ENCODE measurements around the gene TRERF1.
A peak's percentile ranks its signal among the peaks of the same experiment; 100 is the strongest.
"Not testable (repeated sequence)": the region's sequence is repeated elsewhere in the genome, so short reads cannot be mapped to it uniquely, and the experiment has no call there.

Gene TRERF1

GRCh38 chr6:42449917-42450476 lies 1.7 kb downstream of the TRERF1 start:
- peak; percentile 35 for DNase-seq (ENCODE audit: low read depth, low spot score)

DNA sequence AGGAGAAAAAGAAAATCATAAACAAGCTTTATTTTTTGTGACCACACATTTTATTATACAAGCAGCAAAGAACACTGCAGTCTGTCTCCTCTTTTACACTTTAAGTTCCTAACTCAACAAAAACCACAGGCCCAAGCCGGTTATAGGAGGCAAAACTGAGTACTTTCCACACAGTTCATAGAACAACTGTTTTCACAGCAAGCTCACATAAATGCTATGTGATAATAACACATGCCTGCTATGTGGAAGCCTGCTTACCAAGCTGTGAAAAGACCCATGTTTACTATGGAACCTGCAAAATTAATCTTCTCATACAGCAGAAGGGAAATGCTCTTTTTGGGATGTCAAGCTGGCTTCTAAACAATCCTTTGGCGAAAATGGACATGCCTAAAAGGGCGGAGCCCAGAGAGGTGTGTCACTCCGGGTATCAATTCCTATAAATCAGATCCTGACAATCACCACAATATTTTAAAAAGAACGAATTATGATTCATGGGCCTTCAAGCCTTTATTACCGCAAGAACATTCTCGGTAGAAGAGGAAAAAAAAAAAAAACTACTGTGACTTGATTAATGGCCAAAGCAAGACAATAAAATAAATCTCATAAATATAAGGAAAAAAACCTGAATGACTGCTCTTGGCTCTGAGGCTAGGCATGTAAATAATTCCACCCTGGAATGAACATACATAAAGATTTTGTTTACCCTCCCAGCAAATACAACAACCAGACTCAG lies 2.6 kb downstream of the TRERF1 start:
- DNase-seq (ENCODE audit: low read depth, low spot score) = no peak

GRCh38 chr6:42448391-42448790 lies 3.3 kb downstream of the TRERF1 start:
- no peak for DNase-seq (ENCODE audit: low read depth, low spot score)

DNA sequence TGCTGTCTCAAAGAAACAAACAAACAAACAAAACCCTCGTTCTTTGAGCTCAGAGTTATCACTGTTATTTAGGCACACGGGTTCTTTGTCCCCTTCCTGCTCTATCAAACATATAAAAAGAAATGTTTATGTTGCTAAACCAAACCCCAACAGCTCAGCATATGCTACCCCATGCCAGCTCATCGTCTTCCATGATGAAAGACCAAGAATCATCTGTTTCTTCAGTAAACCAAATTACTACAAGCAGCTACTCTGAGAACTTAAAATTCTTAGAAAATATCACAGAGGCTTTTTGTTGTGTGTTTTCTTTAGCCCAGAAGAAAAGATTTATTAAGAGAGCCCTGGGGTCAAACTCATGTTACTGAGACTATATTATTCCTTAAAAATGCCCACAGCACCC lies 4.7 kb downstream of the TRERF1 start:
- no peak for DNase-seq (ENCODE audit: low read depth, low spot score)

GRCh38 chr6:42446370-42446769 lies 5.4 kb downstream of the TRERF1 start:
- no peak for DNase-seq (ENCODE audit: low read depth, low spot score)

- DNase-seq (ENCODE audit: low read depth, low spot score) = not testable (repeated sequence)
Observed at GRCh38 chr6:42445955-42446354, 5.8 kb downstream of the TRERF1 start.

DNA sequence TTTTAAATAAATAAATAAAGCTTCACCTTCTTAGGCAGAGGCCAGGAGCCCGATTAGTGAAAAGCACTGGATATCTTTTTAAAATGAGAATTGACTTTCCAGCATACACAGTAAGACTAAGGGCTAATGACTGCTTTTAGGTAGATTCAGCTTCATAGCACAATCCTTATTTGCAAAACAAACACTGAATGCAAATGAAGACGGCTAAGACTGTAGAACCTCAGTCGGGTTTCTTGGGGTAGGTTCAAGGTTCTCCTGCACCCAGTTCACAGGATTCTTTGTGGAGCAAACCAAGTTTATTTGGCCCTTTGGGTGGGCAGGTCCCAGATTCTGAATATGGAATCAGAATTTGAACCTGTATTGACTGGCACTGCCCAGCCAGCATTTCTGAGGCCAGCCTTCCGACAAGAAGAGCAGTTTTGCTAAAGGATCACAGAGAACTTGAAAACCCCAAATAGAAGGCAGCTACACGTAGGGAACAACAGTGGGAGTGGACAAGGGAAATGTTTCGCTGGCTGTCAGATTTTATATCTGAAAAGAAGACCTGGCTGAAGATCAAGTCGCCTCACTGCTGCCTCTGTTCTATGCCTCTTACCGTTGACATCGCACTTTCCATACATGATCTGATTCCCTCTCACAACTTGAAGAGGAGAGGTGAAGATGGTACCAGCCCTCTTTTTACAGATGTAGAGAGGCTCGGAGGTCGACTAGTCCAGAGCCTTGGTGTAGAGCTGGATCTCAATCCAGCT lies 8.2 kb downstream of the TRERF1 start:
- DNase-seq (ENCODE audit: low read depth, low spot score) = no peak

DNA sequence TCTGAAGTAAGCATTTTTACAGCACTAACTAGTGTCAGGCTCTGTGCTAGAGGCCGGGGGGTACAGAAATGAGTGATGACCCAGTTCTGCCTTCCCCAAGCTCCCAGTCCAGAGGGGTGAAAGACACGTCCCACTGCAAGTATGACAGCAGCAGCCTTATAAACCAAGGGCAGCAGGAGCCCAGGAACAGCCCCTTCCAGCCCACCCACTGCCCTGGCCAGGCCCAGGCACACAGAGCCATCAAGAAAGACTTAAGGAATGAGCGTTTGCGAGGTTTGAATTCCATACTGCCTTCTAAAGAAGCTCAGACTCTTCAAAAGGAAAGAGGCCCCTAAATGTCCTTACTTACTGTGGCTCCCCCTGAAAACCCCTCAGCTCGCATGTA lies 10.0 kb downstream of the TRERF1 start:
- peak; percentile 33 for DNase-seq (ENCODE audit: low read depth, low spot score)

DNA sequence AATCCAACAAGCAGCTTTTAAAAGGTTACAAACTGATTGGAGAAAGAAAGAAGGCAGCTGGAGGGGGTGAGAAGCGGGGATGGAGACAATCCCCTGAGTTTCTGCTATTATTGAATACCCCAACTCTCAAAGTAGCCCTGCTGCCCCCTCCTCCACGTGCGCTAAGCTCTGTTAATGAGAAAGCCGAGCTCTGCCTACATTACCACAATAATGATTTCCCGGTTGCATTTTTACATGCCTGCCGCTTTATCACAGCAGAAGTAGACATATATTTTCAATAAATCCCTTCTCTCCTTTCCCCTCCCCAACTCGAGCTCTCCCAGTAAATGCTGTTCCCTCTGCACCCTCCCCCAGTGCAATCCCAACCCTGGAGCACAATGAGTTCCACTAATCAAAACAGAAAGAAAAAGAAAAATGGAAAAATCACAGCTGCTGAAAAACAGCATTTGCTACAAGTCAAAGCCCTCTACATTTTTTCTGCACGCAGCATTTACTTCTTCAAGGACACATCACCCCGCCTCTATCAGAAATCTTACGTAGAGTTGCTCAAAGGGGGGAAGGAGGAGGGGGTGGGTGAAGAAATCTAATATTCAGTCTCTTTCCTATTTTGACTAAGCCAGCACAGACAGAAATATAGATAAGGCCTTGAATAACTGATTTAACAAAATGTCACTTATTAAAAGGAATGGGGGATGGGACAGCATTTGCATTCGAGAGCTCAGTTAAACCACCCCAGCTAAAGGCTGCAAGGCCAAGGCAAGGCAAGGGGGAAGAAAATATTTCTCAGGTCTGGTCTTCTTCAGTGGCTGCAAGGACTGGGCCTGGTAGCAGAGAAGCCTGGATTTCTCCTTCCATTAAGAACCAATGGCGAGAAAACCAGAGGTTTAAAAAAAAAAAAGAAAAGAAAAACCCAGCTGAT lies 10.7 kb downstream of the TRERF1 start:
- peak; percentile 33 for DNase-seq (ENCODE audit: low read depth, low spot score)

- DNase-seq (ENCODE audit: low read depth, low spot score) = no peak
Observed at GRCh38 chr6:42440027-42440426, 11.7 kb downstream of the TRERF1 start.

GRCh38 chr6:42436825-42437224 lies 14.9 kb downstream of the TRERF1 start:
- DNase-seq (ENCODE audit: low read depth, low spot score) = no peak

- no peak for DNase-seq (ENCODE audit: low read depth, low spot score)
Observed at GRCh38 chr6:42434237-42434636, 17.5 kb downstream of the TRERF1 start.

DNA sequence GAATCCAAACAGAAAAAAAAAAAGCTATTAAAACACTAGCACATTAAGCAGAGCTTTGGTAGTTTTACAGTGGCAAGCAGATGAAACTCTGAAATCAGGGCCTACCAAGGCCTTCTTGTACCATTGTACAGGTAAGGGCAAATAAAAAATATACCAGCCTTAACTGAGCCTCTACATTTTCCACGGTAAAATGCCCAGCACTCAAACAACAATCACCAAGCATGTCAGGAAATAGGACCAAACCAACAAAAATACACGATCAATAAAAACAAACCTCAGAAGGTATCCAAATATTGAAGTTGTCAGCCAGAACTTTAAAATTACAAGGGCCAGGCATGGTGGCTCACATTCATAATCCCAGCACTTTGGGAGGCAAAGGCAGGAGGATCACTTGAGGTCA lies 18.3 kb downstream of the TRERF1 start:
- DNase-seq (ENCODE audit: low read depth, low spot score) = no peak

DNA sequence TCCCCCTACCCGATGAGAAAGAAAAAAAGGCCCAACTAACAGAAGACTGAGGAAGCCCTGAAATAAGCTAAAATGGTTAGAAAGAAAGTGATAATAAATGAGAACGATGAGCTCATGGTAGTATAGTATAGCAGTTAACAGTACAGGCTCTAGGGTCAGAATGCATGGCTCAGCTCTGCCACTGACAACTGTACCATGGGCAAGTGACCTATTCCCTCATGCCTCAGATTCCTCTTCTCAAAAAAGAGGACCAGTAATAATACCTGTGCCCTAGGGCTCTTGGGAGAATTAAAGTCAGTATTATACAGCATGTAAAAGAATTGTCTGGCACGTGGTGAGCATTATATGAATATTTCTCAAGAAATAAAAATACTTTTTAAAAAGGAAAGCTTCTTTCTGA lies 19.8 kb downstream of the TRERF1 start:
- DNase-seq (ENCODE audit: low read depth, low spot score) = no peak

DNA sequence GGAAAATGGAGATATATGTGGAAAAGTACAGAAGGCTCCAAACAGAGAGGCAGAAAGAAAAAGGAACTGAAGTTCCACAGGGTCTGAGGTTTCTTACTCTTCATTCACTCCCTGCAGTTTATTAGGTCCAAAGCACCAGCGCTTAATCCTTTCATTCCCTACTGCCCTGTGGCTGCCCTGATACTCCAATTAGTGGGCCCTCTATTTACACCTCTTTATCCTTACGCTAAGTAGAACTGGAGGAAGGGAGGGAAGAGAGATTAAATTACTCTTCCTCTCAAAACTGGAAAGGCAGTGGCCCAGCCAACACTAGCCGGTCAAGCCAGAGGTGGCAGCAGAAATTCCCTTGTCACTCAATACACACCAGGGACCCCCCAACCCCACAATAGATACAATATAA lies 20.4 kb downstream of the TRERF1 start:
- DNase-seq (ENCODE audit: low read depth, low spot score) = no peak

DNA sequence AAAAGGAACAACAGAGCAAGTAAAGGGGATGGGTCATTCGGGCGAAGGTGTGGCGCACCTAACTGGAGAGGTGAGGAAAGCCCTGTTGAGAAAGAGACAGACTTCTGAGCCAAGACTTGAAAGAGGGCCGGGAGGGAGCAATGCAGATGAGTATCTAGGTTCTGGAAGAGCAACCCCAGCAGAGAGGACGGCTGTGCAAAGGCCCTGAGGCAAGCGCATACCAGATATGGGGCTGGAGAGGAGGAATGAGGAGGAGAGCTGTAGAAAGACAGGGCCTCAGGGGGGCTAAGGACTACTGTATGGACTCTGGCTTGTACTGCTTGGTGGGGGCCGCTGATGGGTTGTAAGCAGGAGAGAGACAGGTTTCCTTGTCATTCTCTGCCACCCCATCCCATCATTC lies 21.9 kb downstream of the TRERF1 start:
- no peak for DNase-seq (ENCODE audit: low read depth, low spot score)

GRCh38 chr6:42429042-42429585 lies 22.6 kb downstream of the TRERF1 start:
- no peak for DNase-seq (ENCODE audit: low read depth, low spot score)

DNA sequence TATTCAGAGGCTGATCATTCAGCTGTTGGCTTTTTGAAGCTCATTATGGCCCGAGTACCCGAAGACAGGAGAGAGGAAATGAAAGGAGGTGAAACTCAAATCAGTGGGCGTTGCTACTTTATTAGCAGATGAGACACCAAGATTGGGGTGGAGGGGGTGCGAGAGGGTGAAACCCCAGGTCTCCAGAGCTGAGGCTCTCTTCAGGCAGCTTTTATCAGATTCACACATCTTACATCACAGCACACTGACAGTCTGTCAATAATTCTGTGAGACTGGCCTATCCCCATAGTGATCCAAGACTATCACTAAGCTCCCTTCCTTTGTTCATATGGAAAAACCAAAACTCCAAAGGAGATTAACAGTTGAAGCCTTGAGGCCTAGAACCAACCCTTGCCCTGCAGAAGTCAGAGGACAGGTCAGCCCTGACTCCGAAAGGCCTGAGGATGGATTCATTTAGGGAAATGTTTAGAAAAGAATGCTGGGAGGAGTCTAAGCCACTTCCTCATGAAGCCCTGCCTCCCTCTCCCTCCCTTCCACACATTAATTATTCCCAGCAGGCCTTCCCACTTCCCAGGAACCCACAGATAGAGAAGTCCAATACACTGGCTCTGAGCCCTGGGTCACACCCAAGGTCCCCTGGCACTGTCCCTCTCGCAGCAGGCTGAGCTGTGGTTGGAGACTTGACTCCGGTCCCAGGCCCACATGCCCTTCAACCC lies 23.2 kb downstream of the TRERF1 start:
- DNase-seq (ENCODE audit: low read depth, low spot score) = peak; percentile 22

DNA sequence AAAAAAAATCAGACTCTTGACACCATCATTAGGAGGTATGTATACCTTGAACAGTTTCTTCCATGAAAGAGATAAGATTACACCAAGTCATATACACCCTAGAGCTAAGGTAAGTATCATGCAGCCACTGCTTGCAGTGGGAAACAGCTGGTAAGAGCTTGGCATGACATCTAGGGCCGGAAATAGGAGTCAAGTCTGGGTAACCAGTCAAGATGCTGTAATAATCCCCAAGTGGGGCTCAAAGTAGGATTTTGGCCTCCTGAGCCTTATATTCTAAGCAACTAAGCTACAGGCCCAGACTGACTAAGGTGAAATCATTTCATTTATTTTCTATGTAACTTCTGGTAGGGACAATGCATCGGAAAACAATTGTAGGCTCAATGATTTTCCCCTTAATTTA lies 23.9 kb downstream of the TRERF1 start:
- DNase-seq (ENCODE audit: low read depth, low spot score) = no peak

DNA sequence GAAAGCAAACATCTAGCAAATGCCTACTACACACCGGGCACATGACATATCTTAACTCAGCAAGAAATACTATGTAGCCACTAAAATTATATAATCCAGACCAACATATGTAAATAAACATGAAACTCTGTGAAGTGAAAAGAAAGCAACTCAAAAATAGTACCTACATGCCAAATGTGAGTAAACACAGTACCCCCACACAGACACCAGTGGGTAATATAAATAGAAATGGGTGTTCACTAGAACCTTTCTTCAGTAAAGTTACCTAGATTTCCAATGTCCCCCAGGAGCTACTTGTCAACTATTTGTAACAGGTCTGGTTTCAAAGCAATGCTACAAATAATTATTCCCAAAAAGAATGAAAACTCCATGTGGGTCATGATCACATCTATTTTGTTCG lies 25.5 kb downstream of the TRERF1 start:
- DNase-seq (ENCODE audit: low read depth, low spot score) = no peak

- no peak for DNase-seq (ENCODE audit: low read depth, low spot score)
Observed at GRCh38 chr6:42424906-42425474, 26.7 kb downstream of the TRERF1 start.
